Hepatocyte (in vitro differentiated cells): ENCODE measurements around the gene SNPH.

Source experiments
- CTCF ChIP-seq: fragments of 200-600 bp; sonication (generic); IDR thresholded peaks from 2 replicates; pipeline ENCODE4 v1.5.1; 2016; ENCODE audit warnings: antibody characterized with exemption, mild to moderate bottlenecking; ENCODE audit not compliant: poor library complexity
- EZH2 ChIP-seq: fragments of 200-600 bp; sonication (generic); IDR thresholded peaks from 2 replicates; pipeline ENCODE4 v1.6.1; 2016; ENCODE audit warnings: antibody characterized with exemption, mild to moderate bottlenecking, borderline replicate concordance
- EZH2phosphoT487 ChIP-seq: fragments of 200-600 bp; sonication (generic); IDR thresholded peaks from one replicate; pipeline ENCODE4 v1.6.1; 2018; ENCODE audit warnings: antibody characterized with exemption, mild to moderate bottlenecking, low read depth, moderate library complexity; ENCODE audit not compliant: unreplicated experiment, severe bottlenecking

- no peak for TF ChIP-seq CTCF
- TF ChIP-seq EZH2, result no peak
- no peak for TF ChIP-seq EZH2phosphoT487
Observed at GRCh38 chr20:1345756-1346093, 79.6 kb downstream of the SNPH start.
